Measurements from ENCODE around the gene TM4SF20.
"Not testable (repeated sequence)": the region's sequence is repeated elsewhere in the genome, so short reads cannot be mapped to it uniquely, and the experiment has no call there.

TM4SF20 gene

DNA sequence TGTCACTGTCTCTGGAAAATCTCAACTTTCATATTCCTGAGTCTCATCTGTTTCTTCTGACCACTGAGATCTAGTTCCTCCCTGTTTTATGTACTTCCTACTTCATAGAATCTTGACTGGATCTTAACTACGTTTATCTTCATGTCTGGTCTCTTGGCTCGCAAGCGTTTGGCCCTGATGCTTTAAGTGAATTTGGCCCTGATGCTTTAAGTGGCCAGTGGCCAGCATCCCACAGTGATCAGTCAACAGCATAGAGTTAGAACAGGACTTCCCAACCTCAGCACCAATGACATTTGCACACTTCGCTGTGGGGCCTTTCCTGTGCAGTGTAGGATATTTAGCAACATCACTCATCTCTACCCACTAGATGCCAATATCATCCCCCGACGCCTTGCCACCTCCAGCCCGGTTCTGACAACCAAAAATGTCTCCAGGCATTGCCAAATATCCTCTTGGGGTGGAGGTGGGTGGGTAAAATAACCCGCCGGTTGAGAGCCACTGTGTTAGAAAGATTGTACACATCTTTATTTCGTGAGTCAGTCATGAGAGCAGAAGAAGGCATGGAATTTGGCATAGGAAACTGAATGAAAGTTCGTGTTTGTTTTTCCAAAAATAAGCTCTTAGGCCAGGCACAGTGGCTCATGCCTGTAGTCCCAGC is 12.2 kb downstream of the TM4SF20 start:
- DNase-seq, result no peak

DNA sequence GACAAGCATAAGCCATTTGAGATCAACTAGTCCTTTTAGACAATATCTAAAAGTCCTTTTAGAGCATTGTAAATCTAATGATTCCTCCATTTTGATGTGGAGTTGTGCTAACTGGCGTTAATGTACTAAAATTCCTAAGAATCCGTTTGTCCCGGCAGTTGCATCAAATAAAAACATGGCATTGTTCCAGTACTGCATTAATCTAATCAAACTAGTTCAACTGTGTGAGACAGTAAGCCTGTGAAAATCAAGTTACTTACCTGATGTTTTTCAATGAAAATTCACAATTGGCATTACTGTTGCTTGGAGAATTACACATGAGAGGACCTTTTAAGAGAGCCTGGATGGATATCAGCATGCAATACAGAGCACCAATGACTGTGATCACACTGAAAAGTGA is 13.3 kb downstream of the TM4SF20 start:
- no peak for DNase-seq

DNA sequence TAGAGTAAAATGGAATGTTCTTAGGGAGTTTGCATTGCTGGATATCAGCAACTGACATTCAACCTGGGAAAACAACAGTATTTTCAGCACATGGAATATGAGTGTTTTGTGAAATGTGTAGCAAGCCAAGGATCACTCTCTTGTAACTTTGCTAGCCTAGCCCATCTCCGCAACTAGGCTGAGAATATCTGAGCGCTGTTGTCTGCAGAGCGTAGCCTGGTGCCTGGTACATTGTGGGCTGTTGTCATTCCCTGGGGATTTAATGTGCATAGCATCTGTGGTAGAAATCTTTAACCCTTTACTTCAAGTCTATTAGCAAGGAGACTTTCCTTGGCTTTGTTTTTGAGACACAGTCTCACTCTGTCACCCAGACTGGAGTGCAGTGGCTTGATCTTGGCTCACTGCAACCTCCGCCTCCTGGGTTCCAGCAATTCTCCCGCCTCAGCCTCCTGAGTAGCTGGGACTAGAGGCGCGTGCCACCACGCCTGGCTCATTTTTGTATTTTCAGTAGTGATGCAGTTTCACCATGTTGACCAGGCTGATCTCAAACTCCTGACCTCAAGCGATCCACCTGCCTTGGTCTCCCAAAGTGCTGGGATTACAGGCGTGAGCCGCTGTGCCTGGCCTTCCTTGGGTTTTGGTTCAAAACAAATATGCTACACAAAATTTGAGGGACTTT is 14.4 kb downstream of the TM4SF20 start:
- not testable (repeated sequence) for DNase-seq

DNA sequence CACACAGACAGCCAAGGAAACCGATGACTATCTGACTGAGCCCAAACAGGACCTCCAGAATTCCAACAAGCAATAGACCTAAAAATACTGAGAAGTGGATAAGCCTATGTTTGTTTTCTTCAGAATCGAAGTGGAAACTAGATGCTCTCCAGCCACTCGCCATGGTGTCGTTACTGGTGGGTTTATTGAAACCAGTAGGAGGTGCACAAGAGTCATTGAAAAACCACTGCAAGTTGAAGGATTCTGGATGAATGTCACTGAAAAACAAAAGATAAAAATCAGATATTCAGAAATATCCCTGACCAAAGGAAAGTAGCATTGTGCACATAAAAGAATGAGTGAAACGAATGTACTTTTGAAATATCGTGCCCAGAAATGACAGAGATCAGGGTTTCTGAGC is 15.3 kb downstream of the TM4SF20 start:
- no peak for DNase-seq

DNA sequence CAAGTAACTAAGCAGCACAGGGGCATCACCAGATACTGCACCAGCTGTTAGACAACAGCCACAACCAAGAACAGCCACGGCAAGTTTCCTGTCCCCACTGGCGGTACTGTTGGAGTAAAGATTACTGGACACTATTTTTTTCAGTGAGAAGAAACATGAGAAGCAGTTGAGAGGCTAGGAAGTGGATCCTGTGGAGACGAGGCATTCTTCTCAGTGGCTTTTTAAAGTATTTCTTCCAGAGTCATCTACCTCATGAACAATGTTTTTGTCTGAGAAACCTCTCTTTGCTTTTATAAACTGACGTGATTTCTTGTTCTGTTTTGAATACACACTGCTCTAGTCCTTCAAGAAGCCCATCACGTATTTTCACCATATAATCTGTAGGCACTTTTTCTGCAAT is 18.8 kb downstream of the TM4SF20 start:
- no peak for DNase-seq

DNA sequence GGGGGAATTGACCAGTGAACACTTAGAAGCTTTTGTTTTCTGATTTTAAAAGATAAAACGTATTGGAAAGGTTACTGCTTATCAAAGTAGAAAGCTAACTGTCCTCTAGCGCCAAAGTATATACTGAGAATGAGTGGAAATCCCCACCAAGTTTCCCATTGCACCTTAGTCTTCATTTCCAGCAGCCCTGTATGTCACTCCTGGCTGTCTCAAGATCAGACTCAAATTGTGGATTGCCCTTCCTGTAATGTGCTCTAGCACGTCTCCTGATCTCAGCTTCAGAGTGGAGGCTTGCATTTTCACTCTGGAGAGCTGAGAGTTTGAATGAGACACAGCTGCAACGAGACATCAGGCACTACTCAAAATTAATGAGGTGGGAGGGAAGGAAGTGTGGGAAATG is 27.5 kb downstream of the TM4SF20 start:
- no peak for DNase-seq

DNA sequence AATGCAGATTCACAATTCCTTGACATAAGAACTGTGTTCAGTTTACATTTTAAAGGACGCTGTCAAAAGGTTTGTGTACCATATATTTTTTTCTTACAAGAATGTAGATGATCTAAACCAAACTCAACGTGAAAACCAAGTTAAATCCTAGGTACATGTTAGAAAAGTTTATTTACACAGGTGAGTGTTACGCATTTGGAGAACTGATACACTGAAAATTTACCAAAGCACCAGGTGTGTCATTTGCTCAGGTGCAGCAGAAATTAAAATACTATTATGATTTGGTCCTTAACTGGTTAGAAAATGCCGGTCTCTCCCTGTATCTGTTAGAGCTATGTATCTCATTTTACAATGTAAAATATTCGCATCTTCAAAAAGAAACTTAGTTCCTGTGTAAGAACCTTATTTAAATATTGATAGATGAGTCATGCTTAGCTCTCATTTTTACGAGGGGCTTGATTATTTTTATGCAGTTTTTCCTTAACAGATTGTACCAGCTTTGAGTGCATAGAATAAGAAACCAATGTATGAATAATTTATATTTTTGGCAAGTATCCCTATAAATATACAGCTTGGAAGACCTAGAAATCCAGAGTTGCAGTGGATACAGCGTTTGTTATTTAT is 29.0 kb downstream of the TM4SF20 start:
- no peak for DNase-seq

DNA sequence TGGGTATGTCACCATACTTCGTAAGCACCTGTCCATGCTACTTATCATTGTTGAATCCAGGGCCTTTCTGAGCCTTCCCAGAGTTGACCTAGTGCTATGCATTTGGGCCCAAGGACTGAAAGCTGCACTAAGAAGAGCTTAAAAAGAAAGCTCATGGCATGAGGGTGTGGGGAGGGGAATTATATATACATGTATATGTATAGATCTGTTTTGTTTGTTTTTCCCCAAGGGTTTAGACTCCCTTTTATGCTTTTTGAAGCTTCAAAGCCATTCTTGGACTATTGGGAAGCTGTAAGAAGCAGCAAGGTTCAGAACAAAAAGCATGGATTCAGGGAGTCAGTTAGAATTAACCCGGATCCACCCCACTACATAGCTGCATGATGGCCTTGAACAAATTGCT is 30.8 kb downstream of the TM4SF20 start:
- DNase-seq, result no peak

DNA sequence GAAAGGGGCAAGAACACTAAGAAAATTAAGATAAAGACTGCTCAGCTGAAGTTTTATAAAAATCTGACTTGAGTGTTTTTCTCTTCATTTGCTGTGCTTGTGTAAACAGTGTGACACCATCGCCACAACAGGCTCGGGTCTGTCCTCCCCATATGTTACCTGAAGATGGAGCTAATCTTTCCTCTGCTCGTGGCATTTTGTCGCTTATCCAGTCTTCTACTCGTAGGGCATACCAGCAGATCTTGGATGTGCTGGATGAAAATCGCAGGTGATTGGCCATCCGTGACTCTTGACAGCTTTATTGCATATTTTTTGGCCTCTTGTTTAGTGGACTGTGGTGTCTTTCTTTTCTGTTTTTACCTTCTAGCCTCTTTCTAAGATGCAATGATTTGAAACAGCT is 32.0 kb downstream of the TM4SF20 start:
- DNase-seq, result no peak

DNA sequence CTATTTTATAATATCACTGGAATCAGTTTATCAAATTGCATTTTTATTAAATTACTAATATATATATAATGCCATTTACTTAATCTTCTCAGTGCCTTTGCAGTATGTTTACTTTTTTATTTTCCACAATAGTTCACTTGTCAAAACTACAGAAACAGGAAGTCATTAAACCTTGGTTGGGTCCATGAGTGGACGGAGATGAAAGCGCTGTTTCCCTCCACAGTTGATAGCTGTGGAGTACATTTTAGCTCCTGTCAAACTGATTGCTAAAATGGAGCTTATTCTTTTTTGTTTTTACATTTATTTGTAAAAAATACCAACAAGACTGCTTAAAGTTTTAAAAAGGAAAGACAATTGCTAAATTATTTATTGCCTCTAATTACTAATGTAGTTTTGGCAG is 34.9 kb downstream of the TM4SF20 start:
- DNase-seq, result no peak

DNA sequence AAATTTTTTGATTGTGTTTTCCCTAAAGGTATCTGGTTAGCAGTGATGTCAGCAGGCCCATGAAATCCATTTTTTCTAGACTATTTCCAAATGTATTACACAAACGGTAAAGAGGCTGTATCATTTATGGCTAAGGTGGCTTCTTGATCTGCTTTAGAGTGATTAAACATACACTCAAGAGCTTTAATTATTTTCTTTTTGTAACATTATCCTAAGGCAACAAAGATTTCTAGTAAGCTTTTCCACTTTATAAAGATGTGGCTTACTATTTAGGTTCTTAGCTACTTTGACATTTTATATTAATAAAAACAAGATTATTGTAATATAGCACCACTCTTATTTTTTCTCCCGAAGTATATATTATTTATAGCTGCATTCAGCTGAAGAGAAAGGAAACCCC is 37.6 kb downstream of the TM4SF20 start:
- no peak for DNase-seq

DNA sequence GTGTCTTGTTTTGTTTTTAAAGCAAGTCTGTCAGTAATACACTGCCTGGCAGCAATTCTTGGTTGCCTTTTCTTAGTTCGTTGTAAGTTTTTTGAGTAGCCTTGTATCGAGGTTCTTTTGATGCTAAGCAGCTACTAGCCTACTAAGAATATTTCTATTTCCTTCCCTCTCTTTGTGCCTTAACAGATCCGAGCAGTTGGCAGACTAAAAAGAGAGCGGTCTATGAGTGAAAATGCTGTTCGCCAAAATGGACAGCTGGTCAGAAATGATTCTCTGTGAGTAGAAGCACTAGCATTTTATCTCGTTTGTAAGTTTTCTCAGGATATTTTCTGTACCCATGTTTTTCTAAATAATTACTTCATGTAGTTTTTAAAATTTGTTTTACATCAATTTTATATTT is 39.0 kb downstream of the TM4SF20 start:
- DNase-seq, result no peak

DNA sequence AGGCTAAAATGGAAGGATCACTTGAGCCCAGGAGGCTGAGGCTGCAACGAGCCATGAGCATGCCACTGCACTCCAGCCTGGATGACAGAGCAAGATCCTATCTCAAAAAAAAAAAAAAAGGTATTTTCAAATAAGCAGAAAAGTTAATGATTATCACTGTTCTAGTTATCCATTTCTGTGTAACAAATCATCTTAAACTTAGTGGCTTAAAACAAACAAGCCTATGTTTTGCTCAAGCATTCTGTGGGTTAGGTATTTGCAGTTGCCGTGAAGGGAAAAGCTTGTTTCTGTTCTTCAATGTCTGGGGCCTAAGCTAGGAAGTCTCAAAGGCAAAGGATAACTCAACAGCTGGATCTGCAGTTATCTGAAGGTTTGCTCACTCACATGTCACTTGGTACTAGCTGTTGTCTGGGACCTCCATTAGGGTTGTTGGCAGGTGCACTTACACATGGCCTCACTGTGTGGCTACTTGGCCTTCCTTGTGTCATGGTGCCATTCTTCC is 40.0 kb downstream of the TM4SF20 start:
- no peak for DNase-seq

DNA sequence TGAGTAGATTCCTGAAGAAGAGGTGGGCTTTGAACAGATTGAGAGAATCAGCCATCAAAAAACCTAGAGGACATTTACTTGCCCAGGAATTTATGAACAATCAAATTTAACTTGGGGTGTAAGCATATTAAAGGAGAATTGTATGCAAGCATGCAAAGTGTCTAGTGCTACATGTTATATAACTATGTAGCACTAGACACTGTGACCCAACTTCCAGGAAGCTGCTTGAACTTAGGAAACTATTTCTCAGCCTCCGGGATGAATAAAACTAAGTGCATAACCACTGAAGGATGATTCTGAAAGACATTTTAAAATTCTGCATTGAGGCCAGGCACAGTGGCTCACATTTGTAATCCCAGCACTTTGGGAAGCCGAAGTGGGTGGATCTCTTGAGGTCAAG is 41.7 kb downstream of the TM4SF20 start:
- no peak for DNase-seq

DNA sequence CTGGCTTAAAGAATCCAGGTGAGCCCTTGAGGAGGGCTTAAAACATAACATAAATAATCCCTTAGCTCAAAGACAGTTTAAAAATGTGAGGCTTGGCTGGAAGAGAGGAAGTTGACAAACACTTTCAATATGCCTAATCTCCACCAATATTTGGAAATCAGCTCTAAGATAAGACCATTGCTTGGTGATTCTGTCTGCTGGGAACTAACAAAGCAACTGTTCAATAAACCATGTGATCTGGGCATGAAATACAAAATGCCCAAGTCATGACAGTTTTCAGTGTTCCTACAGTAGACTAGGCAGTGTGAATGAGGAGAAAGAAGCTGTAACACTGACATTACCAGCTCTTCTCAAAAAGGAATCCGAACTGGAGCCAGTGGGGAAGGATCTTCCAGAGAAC is 43.4 kb downstream of the TM4SF20 start:
- DNase-seq, result no peak

DNA sequence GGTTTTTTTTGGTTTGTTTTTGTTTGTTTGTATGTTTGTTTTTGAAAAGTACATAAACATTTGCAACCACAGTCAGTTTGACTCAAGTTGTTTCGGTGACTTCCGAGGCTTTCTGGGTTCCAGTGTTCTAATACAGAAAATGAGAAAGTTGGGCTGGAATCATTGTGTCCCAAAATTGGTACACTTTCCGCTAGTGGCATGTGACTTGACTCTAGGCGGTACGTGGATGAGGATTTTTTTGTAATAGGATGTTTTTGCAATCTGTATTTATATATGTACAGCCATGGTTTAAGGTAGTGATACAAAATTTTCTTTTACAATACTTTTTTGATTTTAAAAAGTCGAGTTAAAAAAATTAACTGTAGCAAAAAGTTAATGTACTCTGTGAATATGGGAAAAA is 52.3 kb downstream of the TM4SF20 start:
- DNase-seq, result no peak

DNA sequence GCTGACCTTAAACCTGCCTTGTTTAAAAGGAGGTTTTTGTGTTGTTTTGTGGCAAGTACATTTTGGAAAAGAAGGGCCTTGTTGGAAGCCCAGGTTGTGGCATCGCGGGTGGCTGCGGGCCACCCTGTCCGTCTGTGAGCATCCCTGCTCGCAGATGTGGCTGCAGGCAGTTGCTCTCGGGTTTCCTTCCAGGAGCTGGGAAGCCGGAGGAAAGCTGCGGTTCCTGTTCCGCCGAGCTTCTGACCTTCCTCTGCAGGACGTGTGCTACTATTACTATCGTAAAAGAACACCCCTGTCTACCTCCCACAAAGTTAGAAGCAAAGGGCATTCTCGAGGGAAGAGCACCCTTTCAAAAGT is 53.3 kb downstream of the TM4SF20 start:
- no peak for DNase-seq

DNA sequence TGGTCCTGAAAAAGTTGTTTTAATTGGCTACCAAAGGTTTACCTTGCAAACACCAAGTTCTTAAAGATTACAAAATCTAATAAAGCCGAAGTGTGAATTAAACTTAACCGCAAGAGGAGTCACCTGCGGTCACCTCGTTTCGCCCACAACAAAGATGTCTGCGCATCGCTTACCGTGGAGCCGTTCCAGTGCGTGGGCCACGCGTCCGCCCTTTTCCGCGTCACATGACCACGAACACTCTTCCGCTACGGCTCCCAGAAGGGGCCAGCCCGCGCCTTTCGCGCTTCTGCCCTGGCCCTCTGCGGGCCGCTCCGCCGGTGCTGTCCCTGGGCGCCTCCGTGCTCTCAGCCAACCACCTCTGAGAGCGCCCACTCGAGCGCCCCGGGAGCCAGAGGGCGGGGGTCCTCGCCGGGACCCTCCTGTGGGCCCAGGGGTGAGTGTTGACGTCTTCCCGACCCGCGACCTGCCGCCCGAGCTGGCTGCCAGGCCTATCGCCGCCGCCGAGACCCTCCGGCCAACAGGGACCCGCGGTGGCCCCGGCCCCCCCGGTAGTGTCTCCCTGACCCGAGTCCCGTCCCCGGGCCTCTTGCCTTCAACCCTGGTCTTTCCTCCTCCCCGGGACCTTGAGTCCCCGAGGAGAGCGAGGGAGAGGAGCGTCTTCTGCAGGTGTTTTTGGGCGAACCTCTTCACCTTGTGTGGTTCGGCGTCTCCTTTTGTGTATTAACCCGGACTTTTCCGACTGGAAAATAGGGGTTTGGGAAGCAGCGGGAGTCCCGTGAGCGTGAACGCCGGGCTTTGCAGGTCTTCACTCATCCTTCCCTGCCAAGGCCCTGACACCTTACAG is 53.9 kb downstream of the TM4SF20 start, which contains the start of gene MFF:
MFF (plus strand) TSS at position 257 of the 844 bp plus-strand sequence. CDS start 5,415 bp downstream, outside the sequence.
- DNase-seq, result peak; percentile 79 to 88 (median 86)

DNA sequence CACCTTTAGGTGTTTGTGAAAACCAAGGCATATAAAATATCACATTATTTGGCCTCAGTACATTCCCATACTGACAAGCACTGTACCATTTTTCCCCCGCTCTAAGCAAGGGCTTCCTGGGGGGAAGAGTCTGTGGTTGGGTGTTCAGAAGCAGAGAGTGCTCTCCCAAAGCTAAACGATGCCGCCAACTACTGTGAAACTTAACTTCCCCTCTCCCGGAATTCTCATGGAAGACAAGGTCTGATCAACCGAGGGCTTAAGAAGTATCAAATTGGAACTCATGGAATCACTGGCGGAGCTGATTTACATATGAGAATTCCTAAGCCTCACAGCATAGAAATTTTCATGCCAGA is 54.5 kb downstream of the TM4SF20 start:
- no peak for DNase-seq

DNA sequence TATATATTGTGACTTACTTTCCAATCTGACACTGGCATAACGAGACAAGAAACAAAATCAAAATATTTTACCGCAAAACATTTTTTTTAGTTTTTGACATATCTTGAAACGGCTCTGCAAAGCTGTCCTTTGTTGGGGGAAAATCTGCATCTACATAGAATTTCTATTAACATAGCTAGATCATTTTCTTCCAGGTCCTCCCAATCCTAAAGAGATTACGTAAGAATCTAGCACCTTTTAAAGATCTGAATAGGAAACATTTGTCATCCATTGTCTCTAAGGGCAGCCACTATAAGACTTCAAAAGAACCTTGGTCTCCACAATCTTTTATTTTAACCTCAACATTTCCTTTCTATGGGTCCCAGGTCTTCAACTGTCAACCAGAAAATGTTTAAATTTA is 55.3 kb downstream of the TM4SF20 start:
- DNase-seq, result no peak

DNA sequence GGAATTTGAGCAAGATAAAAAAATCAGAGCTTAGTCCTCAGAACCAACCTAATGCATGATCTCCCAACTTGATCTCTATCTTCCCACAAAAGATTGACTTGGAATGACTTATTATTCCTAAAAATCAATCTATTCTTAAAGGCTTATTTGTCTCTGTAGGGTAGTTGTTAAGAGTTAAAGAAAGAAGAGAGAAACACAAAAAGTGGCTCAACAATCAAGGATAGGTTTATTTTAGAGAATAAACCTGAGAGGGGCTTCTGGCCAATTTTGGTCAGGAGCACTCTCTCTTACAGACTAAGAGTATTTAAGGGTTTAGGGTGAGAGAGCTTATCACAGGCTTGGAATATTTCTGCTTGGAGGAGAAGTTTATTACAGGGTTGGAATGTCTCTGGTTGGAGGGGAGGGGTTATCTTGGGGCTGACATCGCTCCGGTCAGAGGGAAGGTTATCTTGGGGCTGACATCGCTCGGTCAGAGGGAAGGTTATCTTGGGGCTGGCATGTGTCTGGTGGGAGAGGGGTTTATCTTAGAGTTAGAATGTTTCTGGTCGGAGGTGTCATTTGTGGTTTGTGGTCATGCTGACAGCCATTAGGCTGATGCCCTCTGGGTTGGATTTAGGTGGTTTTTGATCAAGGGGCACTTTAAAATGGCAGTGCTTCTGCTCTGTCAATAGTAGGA is 56.4 kb downstream of the TM4SF20 start:
- no peak for DNase-seq

DNA sequence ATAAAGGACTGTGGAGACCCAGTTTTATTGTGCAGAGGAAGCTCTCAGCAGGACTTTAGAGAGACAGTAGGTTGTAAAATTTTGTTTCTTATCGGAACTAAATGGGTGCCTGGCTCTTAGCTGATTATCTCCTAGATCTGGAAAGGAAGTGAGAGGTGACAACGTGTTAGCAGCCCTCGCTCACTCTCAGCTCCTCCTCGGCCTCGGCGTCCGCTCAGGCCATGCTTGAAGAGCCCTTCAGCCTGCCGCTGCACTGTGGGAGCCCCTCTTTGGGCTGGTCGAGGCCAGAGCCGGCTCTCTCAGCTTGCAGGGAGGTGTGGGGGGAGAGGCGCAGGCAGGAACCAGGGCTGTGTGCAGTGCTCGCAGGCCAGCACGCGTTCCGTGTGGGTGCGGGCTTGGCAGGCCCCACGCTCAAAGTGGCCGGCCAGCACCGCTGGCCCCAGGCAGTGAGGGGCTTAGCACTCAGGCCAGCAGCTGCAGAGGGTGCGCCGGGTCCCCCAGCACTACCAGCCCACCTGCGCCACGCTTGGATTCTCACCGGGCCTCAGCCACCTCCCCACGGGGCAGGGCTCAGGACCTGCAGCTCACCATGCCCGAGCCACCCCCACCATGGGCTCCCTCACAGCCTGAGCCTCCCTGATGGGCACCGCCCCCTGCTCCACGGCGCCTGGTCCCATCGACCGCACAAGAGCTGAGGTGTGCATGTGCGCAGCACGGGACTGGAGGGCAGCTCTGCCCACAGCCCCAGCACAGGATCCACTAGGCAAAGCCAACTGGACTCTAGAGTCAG is 58.6 kb downstream of the TM4SF20 start:
- DNase-seq, result no peak
